Tibial nerve (tissue), 3 donors: ENCODE data around the gene DNAH6.

ENCODE experiments used
- POLR2A ChIP-seq, 2 donors: fragments of 450-650 bp; IDR thresholded peaks; one replicate each; pipeline ENCODE4 v1.6.1; 2017; ENCODE audit warnings: antibody characterized with exemption in 2 of 2, mild to moderate bottlenecking in 2 of 2, moderate library complexity in 2 of 2
- TF ChIP-seq, protein P1 (sequence below), 5 experiments: fragments of 200-600 bp in 3 of 5; fragments of 450-650 bp in 2 of 5; sonication (generic) in 3 of 5; IDR thresholded peaks; one replicate each; pipeline ENCODE4 v1.5.1; 2016 to 2019; ENCODE audit warnings: antibody characterized with exemption in 5 of 5, mild to moderate bottlenecking in 3 of 5, moderate library complexity in 2 of 5

DNA sequence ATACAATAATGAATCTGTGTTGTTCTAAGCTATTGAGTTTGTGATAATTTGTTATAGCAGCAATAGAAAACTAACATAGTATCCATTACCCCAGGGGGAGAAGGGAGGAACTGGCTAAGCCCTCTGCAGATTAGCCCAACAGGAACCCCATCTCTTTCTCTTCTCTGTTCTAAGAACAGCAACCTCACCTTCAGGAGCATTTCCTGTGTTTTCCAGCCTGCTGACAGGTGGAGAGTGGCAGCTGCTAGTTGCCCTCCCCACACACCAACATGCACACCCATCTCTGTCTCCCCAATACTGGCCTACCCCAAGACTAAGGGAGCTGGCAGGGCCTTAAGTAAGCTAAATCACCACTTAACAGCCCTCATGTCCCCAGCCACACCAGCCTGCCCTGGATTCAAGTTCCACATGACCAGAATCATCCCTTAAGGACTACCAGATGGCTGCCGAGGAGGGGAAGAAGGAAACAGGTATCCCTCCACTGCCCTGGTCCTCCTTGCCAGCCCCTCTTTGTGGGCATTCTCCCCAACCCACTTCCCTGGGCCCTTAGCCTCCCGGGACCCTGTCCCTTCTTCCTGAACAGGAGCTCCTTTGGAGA is 311.8 kb downstream of the DNAH6 start:
- TF ChIP-seq POLR2A (IDR thresholded peaks at IDR 0.05) = no peak
- TF ChIP-seq, protein P1, sequence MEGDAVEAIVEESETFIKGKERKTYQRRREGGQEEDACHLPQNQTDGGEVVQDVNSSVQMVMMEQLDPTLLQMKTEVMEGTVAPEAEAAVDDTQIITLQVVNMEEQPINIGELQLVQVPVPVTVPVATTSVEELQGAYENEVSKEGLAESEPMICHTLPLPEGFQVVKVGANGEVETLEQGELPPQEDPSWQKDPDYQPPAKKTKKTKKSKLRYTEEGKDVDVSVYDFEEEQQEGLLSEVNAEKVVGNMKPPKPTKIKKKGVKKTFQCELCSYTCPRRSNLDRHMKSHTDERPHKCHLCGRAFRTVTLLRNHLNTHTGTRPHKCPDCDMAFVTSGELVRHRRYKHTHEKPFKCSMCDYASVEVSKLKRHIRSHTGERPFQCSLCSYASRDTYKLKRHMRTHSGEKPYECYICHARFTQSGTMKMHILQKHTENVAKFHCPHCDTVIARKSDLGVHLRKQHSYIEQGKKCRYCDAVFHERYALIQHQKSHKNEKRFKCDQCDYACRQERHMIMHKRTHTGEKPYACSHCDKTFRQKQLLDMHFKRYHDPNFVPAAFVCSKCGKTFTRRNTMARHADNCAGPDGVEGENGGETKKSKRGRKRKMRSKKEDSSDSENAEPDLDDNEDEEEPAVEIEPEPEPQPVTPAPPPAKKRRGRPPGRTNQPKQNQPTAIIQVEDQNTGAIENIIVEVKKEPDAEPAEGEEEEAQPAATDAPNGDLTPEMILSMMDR (IDR thresholded peaks at IDR 0.05) = no peak
